ENCODE data around the gene COL6A3. TPM values are rescaled to one million over a fixed set of nuclear protein-coding genes. Genes with fewer than 3 reads are reported as not detected.

The COL6A3 gene
- total RNA-seq, 1 experiment from 2014 or later = 1.2 TPM

DNA sequence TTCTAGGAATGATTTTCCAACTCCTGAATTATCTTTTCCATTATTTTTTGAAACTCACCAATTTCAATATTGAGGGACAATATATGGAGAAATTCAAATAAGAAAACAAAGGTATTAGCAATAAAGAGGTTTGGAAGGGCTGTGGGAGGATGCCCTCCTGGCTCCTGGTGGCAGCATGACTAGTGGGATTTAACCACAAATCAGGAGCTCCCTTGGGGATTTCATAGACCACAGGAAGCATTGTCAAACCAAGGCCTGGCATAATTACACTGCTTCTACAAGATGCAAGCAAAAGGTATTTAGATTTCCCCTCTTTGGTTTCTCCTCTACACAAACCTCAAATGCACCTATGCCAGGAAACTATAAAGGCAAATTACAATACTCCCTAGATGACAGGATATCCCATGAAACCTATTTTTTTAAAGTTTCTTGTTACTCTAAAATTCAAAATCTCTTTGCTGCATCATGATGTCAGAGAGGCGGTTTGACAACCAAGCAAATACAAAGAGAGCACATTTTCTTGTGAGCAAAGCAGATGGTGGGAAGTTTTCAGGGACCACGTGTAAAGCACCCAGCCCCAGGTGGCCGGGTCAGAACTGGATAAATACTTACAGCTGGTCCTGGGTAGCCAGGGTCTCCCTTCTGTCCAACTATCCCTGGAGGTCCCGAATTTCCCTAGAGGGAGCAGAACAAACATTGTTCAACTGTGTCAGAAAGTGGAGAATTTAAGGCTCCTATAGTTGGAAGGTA, 67.9 kb downstream of the COL6A3 start (continued):
- TF ChIP-seq, protein P1, sequence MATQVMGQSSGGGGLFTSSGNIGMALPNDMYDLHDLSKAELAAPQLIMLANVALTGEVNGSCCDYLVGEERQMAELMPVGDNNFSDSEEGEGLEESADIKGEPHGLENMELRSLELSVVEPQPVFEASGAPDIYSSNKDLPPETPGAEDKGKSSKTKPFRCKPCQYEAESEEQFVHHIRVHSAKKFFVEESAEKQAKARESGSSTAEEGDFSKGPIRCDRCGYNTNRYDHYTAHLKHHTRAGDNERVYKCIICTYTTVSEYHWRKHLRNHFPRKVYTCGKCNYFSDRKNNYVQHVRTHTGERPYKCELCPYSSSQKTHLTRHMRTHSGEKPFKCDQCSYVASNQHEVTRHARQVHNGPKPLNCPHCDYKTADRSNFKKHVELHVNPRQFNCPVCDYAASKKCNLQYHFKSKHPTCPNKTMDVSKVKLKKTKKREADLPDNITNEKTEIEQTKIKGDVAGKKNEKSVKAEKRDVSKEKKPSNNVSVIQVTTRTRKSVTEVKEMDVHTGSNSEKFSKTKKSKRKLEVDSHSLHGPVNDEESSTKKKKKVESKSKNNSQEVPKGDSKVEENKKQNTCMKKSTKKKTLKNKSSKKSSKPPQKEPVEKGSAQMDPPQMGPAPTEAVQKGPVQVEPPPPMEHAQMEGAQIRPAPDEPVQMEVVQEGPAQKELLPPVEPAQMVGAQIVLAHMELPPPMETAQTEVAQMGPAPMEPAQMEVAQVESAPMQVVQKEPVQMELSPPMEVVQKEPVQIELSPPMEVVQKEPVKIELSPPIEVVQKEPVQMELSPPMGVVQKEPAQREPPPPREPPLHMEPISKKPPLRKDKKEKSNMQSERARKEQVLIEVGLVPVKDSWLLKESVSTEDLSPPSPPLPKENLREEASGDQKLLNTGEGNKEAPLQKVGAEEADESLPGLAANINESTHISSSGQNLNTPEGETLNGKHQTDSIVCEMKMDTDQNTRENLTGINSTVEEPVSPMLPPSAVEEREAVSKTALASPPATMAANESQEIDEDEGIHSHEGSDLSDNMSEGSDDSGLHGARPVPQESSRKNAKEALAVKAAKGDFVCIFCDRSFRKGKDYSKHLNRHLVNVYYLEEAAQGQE (IDR thresholded peaks at IDR 0.05; ENCODE audit: low read depth) = no peak
- TF ChIP-seq SP1 (IDR thresholded peaks at IDR 0.05; ENCODE audit: low read depth) = no peak
- no peak for TF ChIP-seq SRF (IDR thresholded peaks at IDR 0.05; ENCODE audit: low read depth)
- TF ChIP-seq, protein P2, sequence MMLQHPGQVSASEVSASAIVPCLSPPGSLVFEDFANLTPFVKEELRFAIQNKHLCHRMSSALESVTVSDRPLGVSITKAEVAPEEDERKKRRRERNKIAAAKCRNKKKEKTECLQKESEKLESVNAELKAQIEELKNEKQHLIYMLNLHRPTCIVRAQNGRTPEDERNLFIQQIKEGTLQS (IDR thresholded peaks at IDR 0.05) = no peak
- no peak for TF ChIP-seq EGR1 (IDR thresholded peaks at IDR 0.05; ENCODE audit: low read depth)

DNA sequence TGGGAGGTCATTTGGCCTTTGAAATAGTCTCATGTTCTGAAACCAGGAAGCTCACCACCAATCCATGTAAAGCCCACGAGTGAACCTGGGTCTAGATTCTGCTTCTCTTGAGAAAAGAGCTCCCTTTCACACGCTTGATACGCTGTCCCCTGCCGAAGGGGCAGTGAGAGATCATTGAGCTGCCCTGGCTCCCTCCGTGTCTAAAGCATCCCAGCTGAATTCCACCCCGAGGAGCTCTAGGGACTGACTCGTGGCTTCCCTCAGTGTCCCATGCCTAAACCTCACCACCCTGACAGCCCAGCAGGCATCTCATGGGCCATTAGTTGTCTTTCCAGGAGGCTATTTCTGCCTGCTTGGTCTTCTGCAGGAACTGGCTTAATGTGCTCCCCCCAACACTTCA, 68.6 kb downstream of the COL6A3 start:
- Histone ChIP-seq H2AFZ (ENCODE audit: low read depth, low read length, poor library complexity, severe bottlenecking) (no peak overlapping the region), H3K36me3 (ENCODE audit: control insufficient read depth in 1 of 2, insufficient read depth in 2 of 2, low read length in 2 of 2) (no peaks in the 10 kb centered on the region), H3K4me2 (ENCODE audit: low read length) (no peak overlapping the region), H3K4me3 (replicated peaks in 1 of 2; ENCODE audit: low read depth in 1 of 2, low read length in 2 of 2) (no peak overlapping the region), H3K4me1 (ENCODE audit: control insufficient read depth in 1 of 2, insufficient read depth in 2 of 2, low read length in 2 of 2) (no peaks in the 10 kb centered on the region), H3K27me3 (ENCODE audit: insufficient read depth, low read length) (peaks cover 29% of the 10 kb centered on the region), H3K9me3 (ENCODE audit: control insufficient read depth in 1 of 2, insufficient read depth in 1 of 2, low read depth in 1 of 2, low read length in 2 of 2) (no peaks in the 10 kb centered on the region), H3K79me2 (ENCODE audit: insufficient read depth, low read length) (no peaks in the 10 kb centered on the region), H3K9me2 (ENCODE audit: insufficient read depth) (no peaks in the 10 kb centered on the region), H3K9ac (ENCODE audit: low read length) (no peak overlapping the region), H3K27ac (ENCODE audit: low read depth, low read length) (no peak overlapping the region), H4K20me1 (ENCODE audit: insufficient read depth) (no peaks in the 10 kb centered on the region)
- BruUV-seq (replicated peaks) = no TSS peak
- RAD21 ChIA-PET (ENCODE audit: low non-redundant PET in 1 of 2, low total read pairs in 2 of 2, uncharacterized antibody in 2 of 2, unreplicated experiment in 2 of 2) = no interaction called here
- no peak for ATAC-seq
- intact Hi-C loops (cut with micrococcal nuclease) = no loop called here
- POLR2A ChIA-PET = interaction anchor here (1.7 kb wide), 1 partner anchor 11 kb away, joined by 3 read pairs; no protein-coding TSS in a partner anchor
- CTCF ChIA-PET = interaction anchor here (0.6 kb wide), 1 partner anchor 593 kb away, joined by 3 read pairs; no protein-coding TSS in a partner anchor
- no peak for DNase-seq (ENCODE audit: low read depth, low spot score)
- TF ChIP-seq POLR2A (IDR thresholded peaks at IDR 0.05; ENCODE audit: borderline replicate concordance, extremely low read depth, insufficient read depth, insufficient read length) (no peak), SIN3A (IDR thresholded peaks at IDR 0.05; ENCODE audit: low read depth) (no peak), CBX3 (IDR thresholded peaks at IDR 0.05; ENCODE audit: low read depth) (no peak), CEBPB (IDR thresholded peaks at IDR 0.05; ENCODE audit: low read depth) (no peak), YY1 (IDR thresholded peaks at IDR 0.05; ENCODE audit: extremely low read depth, insufficient replicate concordance, low read depth, low read length) (no peak), FOSL1 (IDR thresholded peaks at IDR 0.05; ENCODE audit: low read depth) (no peak), EZH2phosphoT487 (IDR thresholded peaks at IDR 0.05; ENCODE audit: borderline replicate concordance) (no peak), POLR2AphosphoS5 (IDR thresholded peaks at IDR 0.05; ENCODE audit: low read depth, low read length) (no peak), SP1 (IDR thresholded peaks at IDR 0.05; ENCODE audit: low read depth) (no peak)
- TF ChIP-seq, protein P1 (IDR thresholded peaks at IDR 0.05; ENCODE audit: low read depth) = no peak
- TF ChIP-seq, protein P2 (IDR thresholded peaks at IDR 0.05) = no peak
- TF ChIP-seq, protein P3, sequence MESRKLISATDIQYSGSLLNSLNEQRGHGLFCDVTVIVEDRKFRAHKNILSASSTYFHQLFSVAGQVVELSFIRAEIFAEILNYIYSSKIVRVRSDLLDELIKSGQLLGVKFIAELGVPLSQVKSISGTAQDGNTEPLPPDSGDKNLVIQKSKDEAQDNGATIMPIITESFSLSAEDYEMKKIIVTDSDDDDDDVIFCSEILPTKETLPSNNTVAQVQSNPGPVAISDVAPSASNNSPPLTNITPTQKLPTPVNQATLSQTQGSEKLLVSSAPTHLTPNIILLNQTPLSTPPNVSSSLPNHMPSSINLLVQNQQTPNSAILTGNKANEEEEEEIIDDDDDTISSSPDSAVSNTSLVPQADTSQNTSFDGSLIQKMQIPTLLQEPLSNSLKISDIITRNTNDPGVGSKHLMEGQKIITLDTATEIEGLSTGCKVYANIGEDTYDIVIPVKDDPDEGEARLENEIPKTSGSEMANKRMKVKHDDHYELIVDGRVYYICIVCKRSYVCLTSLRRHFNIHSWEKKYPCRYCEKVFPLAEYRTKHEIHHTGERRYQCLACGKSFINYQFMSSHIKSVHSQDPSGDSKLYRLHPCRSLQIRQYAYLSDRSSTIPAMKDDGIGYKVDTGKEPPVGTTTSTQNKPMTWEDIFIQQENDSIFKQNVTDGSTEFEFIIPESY (IDR thresholded peaks at IDR 0.05; ENCODE audit: extremely low read depth, insufficient replicate concordance, low read length) = no peak
